ENCODE data around the gene PIEZO2.

The PIEZO2 gene

DNA sequence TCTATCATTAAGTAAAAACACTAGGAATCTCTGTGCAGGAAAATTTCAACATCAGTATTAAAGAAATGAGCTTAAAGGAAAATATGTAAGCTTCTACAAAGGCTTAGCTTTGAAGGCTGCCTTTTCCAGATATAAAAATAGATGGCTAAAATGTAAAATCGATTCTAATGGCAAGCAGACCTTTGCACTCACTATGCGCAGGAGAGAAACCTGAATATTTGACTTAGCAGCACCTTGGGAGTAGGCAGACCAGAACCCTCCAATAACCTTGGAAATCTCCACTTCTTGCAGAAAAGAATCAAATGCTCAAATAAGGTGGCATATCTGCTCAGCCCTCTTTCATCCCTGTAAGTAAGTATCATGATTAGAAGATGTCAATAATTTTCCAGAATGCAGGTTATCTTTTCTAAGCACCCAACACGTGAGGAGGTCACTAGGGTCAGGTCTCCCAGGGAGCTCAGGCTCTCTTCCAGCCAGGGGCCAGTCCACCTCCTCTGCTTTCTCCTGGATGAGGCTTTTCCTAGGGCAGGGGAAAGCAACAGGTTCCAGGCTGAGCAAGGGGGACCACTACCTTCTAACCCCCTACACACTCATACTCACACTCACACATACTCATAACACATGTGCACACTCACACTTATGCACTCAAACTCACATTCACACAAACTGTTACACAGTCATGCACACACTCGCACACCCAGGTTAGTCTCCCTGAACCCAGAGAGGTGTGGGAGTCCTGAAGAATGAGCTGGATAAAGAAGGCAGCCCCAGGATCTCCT lies 3.8 kb downstream of the PIEZO2 start:
- no peak overlapping the region for H4K91ac ChIP-seq (ENCODE audit: low read length)
- peaks cover 30 to 55% of the 10 kb centered on the region in 2 experiments for H3K27me3 ChIP-seq (ENCODE audit: control insufficient read depth in 1 of 2, insufficient read depth in 1 of 2, low read length in 2 of 2)
- peaks cover 12% of the 10 kb centered on the region for H3K79me1 ChIP-seq (replicated peaks; ENCODE audit: low read length, poor library complexity, severe bottlenecking)
- H3K9ac ChIP-seq (ENCODE audit: low read length): no peak overlapping the region
- DNase-seq: no peak
- no peak overlapping the region for H2AK5ac ChIP-seq (ENCODE audit: low read length, severe bottlenecking)
- peak overlapping the region in 1 of 2 experiments; percentile 82 for H3K18ac ChIP-seq (ENCODE audit: low read depth in 1 of 2, low read length in 2 of 2)
- H4K8ac ChIP-seq (ENCODE audit: low read length): no peak overlapping the region
- peak overlapping the region in 1 of 2 experiments; percentile 34 for H2BK12ac ChIP-seq (ENCODE audit: low read length in 2 of 2)
- H3K4ac ChIP-seq (ENCODE audit: low read depth in 1 of 2, low read length in 2 of 2): peak overlapping the region in 1 of 2 experiments; percentile 71
- H2AFZ ChIP-seq (ENCODE audit: low read depth, low read length): no peak overlapping the region
- H2BK15ac ChIP-seq (ENCODE audit: low read depth, poor library complexity, severe bottlenecking): peak overlapping the region; percentile 6
- peak overlapping the region; percentile 5 for H3K4me2 ChIP-seq (ENCODE audit: low read length, poor library complexity, severe bottlenecking)
- H3K9me3 ChIP-seq (ENCODE audit: control insufficient read depth, low read length): no peaks in the 10 kb centered on the region
- H3K27ac ChIP-seq (ENCODE audit: low read length, poor library complexity, severe bottlenecking): no peak overlapping the region
- H3K14ac ChIP-seq (ENCODE audit: low read length in 2 of 2): peak overlapping the region in 1 of 2 experiments; percentile 96
- H3K4me1 ChIP-seq (ENCODE audit: control insufficient read depth, insufficient read depth, low read depth, low read length): peaks cover 34% of the 10 kb centered on the region
- H3K36me3 ChIP-seq (ENCODE audit: control insufficient read depth in 1 of 2, insufficient read depth in 2 of 2, low read depth in 1 of 2, low read length in 2 of 2): peaks cover 0 to 9% of the 10 kb centered on the region in 2 experiments
- H3K23ac ChIP-seq (ENCODE audit: low read length in 2 of 2): peak overlapping the region in 1 of 2 experiments; percentile 84
- H2BK5ac ChIP-seq (ENCODE audit: low read depth, low read length, poor library complexity, severe bottlenecking): no peak overlapping the region
- no peak overlapping the region for H2BK120ac ChIP-seq (ENCODE audit: low read depth, low read length)
- no peak overlapping the region for H3K4me3 ChIP-seq (ENCODE audit: insufficient read depth in 1 of 2, low read depth in 1 of 2, low read length in 2 of 2)
- 80% methylated on average over 4 of the region's 4 CpGs for WGBS

GRCh38 chr18:11137400-11137799 lies 12.0 kb downstream of the PIEZO2 start:
- H3K4me3 ChIP-seq (ENCODE audit: insufficient read depth in 1 of 2, low read depth in 1 of 2, low read length in 2 of 2): no peak overlapping the region
- no peak overlapping the region for H2BK120ac ChIP-seq (ENCODE audit: low read depth, low read length)
- no peak overlapping the region for H3K18ac ChIP-seq (ENCODE audit: low read depth in 1 of 2, low read length in 2 of 2)
- H2BK12ac ChIP-seq (ENCODE audit: low read length in 2 of 2): no peak overlapping the region
- H2AFZ ChIP-seq (ENCODE audit: low read depth, low read length): no peak overlapping the region
- no peak overlapping the region for H4K91ac ChIP-seq (ENCODE audit: low read length)
- peaks cover 4% of the 10 kb centered on the region for H3K79me1 ChIP-seq (replicated peaks; ENCODE audit: low read length, poor library complexity, severe bottlenecking)
- no peak overlapping the region for H2BK5ac ChIP-seq (ENCODE audit: low read depth, low read length, poor library complexity, severe bottlenecking)
- H4K8ac ChIP-seq (ENCODE audit: low read length): no peak overlapping the region
- peaks cover 0 to 4% of the 10 kb centered on the region in 2 experiments for H3K36me3 ChIP-seq (ENCODE audit: control insufficient read depth in 1 of 2, insufficient read depth in 2 of 2, low read depth in 1 of 2, low read length in 2 of 2)
- H3K9me3 ChIP-seq (ENCODE audit: control insufficient read depth, low read length): no peaks in the 10 kb centered on the region
- no peaks in the 10 kb centered on the region for H3K4me1 ChIP-seq (ENCODE audit: control insufficient read depth, insufficient read depth, low read depth, low read length)
- no peak overlapping the region for H2AK5ac ChIP-seq (ENCODE audit: low read length, severe bottlenecking)
- DNase-seq: no peak
- 80% methylated on average over 7 of the region's 7 CpGs for WGBS
- H3K27me3 ChIP-seq (ENCODE audit: control insufficient read depth in 1 of 2, insufficient read depth in 1 of 2, low read length in 2 of 2): peaks cover 0 to 17% of the 10 kb centered on the region in 2 experiments
- no peak overlapping the region for H3K27ac ChIP-seq (ENCODE audit: low read length, poor library complexity, severe bottlenecking)
- H3K4ac ChIP-seq (ENCODE audit: low read depth in 1 of 2, low read length in 2 of 2): no peak overlapping the region
- H3K4me2 ChIP-seq (ENCODE audit: low read length, poor library complexity, severe bottlenecking): no peak overlapping the region
- H3K23ac ChIP-seq (ENCODE audit: low read length in 2 of 2): no peak overlapping the region
- no peak overlapping the region for H3K9ac ChIP-seq (ENCODE audit: low read length)
- peak overlapping the region in 1 of 2 experiments; percentile 9 for H3K14ac ChIP-seq (ENCODE audit: low read length in 2 of 2)
- no peak overlapping the region for H2BK15ac ChIP-seq (ENCODE audit: low read depth, poor library complexity, severe bottlenecking)

- DNase-seq: peak; percentile 65
- no peak overlapping the region for H2BK15ac ChIP-seq (ENCODE audit: low read depth, poor library complexity, severe bottlenecking)
- no peak overlapping the region for H3K4me2 ChIP-seq (ENCODE audit: low read length, poor library complexity, severe bottlenecking)
- H3K79me1 ChIP-seq (replicated peaks; ENCODE audit: low read length, poor library complexity, severe bottlenecking): peaks cover 1% of the 10 kb centered on the region
- no peak overlapping the region for H3K14ac ChIP-seq (ENCODE audit: low read length in 2 of 2)
- no peak overlapping the region for H2AK5ac ChIP-seq (ENCODE audit: low read length, severe bottlenecking)
- no peak overlapping the region for H3K27ac ChIP-seq (ENCODE audit: low read length, poor library complexity, severe bottlenecking)
- peaks cover 0 to 1% of the 10 kb centered on the region in 2 experiments for H3K36me3 ChIP-seq (ENCODE audit: control insufficient read depth in 1 of 2, insufficient read depth in 2 of 2, low read depth in 1 of 2, low read length in 2 of 2)
- no peaks in the 10 kb centered on the region for H3K4me1 ChIP-seq (ENCODE audit: control insufficient read depth, insufficient read depth, low read depth, low read length)
- H4K91ac ChIP-seq (ENCODE audit: low read length): no peak overlapping the region
- no peak overlapping the region for H2BK120ac ChIP-seq (ENCODE audit: low read depth, low read length)
- H2BK5ac ChIP-seq (ENCODE audit: low read depth, low read length, poor library complexity, severe bottlenecking): no peak overlapping the region
- no peak overlapping the region for H3K4ac ChIP-seq (ENCODE audit: low read depth in 1 of 2, low read length in 2 of 2)
- no peak overlapping the region for H2AFZ ChIP-seq (ENCODE audit: low read depth, low read length)
- H3K23ac ChIP-seq (ENCODE audit: low read length in 2 of 2): no peak overlapping the region
- no peaks in the 10 kb centered on the region for H3K9me3 ChIP-seq (ENCODE audit: control insufficient read depth, low read length)
- H3K9ac ChIP-seq (ENCODE audit: low read length): no peak overlapping the region
- WGBS: 87% methylated on average over 1 of the region's 2 CpGs
- H2BK12ac ChIP-seq (ENCODE audit: low read length in 2 of 2): no peak overlapping the region
- no peak overlapping the region for H3K18ac ChIP-seq (ENCODE audit: low read depth in 1 of 2, low read length in 2 of 2)
- no peak overlapping the region for H4K8ac ChIP-seq (ENCODE audit: low read length)
- no peak overlapping the region for H3K4me3 ChIP-seq (ENCODE audit: insufficient read depth in 1 of 2, low read depth in 1 of 2, low read length in 2 of 2)
- peaks cover 0 to 17% of the 10 kb centered on the region in 2 experiments for H3K27me3 ChIP-seq (ENCODE audit: control insufficient read depth in 1 of 2, insufficient read depth in 1 of 2, low read length in 2 of 2)
Measured at GRCh38 chr18:11136241-11136640, 13.1 kb downstream of the PIEZO2 start.

GRCh38 chr18:11134940-11135339 lies 14.4 kb downstream of the PIEZO2 start:
- Histone ChIP-seq H2BK5ac (ENCODE audit: low read depth, low read length, poor library complexity, severe bottlenecking) (no peak overlapping the region), H3K27me3 (ENCODE audit: control insufficient read depth in 1 of 2, insufficient read depth in 1 of 2, low read length in 2 of 2) (peaks cover 0 to 12% of the 10 kb centered on the region in 2 experiments), H2BK15ac (ENCODE audit: low read depth, poor library complexity, severe bottlenecking) (no peak overlapping the region), H3K36me3 (ENCODE audit: control insufficient read depth in 1 of 2, insufficient read depth in 2 of 2, low read depth in 1 of 2, low read length in 2 of 2) (no peaks in the 10 kb centered on the region), H3K4me2 (ENCODE audit: low read length, poor library complexity, severe bottlenecking) (no peak overlapping the region), H3K23ac (ENCODE audit: low read length in 2 of 2) (no peak overlapping the region), H2BK12ac (ENCODE audit: low read length in 2 of 2) (no peak overlapping the region), H3K4me3 (ENCODE audit: insufficient read depth in 1 of 2, low read depth in 1 of 2, low read length in 2 of 2) (no peak overlapping the region), H3K18ac (ENCODE audit: low read depth in 1 of 2, low read length in 2 of 2) (no peak overlapping the region), H3K27ac (ENCODE audit: low read length, poor library complexity, severe bottlenecking) (no peak overlapping the region), H4K8ac (ENCODE audit: low read length) (no peak overlapping the region), H2AK5ac (ENCODE audit: low read length, severe bottlenecking) (no peak overlapping the region), H3K4me1 (ENCODE audit: control insufficient read depth, insufficient read depth, low read depth, low read length) (no peaks in the 10 kb centered on the region), H4K91ac (ENCODE audit: low read length) (no peak overlapping the region), H2BK120ac (ENCODE audit: low read depth, low read length) (no peak overlapping the region), H3K9ac (ENCODE audit: low read length) (no peak overlapping the region), H3K4ac (ENCODE audit: low read depth in 1 of 2, low read length in 2 of 2) (no peak overlapping the region), H3K79me1 (replicated peaks; ENCODE audit: low read length, poor library complexity, severe bottlenecking) (no peaks in the 10 kb centered on the region), H2AFZ (ENCODE audit: low read depth, low read length) (no peak overlapping the region), H3K14ac (ENCODE audit: low read length in 2 of 2) (no peak overlapping the region), H3K9me3 (ENCODE audit: control insufficient read depth, low read length) (peaks cover 3% of the 10 kb centered on the region)
- 97% methylated on average over 3 of the region's 4 CpGs for WGBS
- no peak for DNase-seq

All from mesenchymal stem cell (in vitro differentiated cells and primary cell).